ENCODE data around the gene NOL6. TPM values are rescaled to one million over a fixed set of nuclear protein-coding genes. Genes with fewer than 3 reads are reported as not detected.
"Not testable (repeated sequence)": the region's sequence is repeated elsewhere in the genome, so short reads cannot be mapped to it uniquely, and the experiment has no call there.

Gene NOL6
- total and polyA plus RNA-seq, 3 experiments from 2014 or later, result 19.8 to 93.0 (median 90.8) TPM

- Mint-ChIP-seq H3K27ac (peak overlapping the region in 2 of 8 donors; percentile 13 to 70), H3K4me1 (peaks cover 55 to 70% (median 59%) of the 10 kb centered on the region in 3 donors), H3K4me3 (peak overlapping the region in 1 of 7 donors; percentile 66)
- not testable (repeated sequence) for DNase-seq; H3K4me3 ChIP-seq (ENCODE audit: low read length); H3K27me3 ChIP-seq (ENCODE audit: insufficient read depth, low read length, poor library complexity, severe bottlenecking); H3K27me3 Mint-ChIP-seq; H3K9me3 Mint-ChIP-seq; H3K9me3 ChIP-seq (ENCODE audit: low read length); H3K27ac ChIP-seq (ENCODE audit: low read depth, low read length); H3K36me3 ChIP-seq (ENCODE audit: insufficient read depth, low read length); H3K36me3 Mint-ChIP-seq
- POLR2A ChIA-PET, result interaction anchor here (0.6 kb wide), 1 partner anchor 18 kb away, joined by 4 read pairs; no protein-coding TSS in a partner anchor
- peaks cover 62% of the 10 kb centered on the region for H3K4me1 ChIP-seq (ENCODE audit: insufficient read depth, low read length)
- CTCF ChIA-PET, result interaction anchor here (1.5 to 14.2 kb wide), 3 partner anchors 6 to 22 kb away, joined by 7 to 202 read pairs (median 7); partner anchors contain the start of gene AQP3
Observed at GRCh38 chr9:33455456-33455855, 18.3 kb downstream of the NOL6 start.

- H3K27me3 Mint-ChIP-seq; DNase-seq; H3K36me3 Mint-ChIP-seq; H3K36me3 ChIP-seq (ENCODE audit: insufficient read depth, low read length); H3K9me3 Mint-ChIP-seq; H3K27ac ChIP-seq (ENCODE audit: low read depth, low read length); H3K27me3 ChIP-seq (ENCODE audit: insufficient read depth, low read length, poor library complexity, severe bottlenecking); H3K9me3 ChIP-seq (ENCODE audit: low read length); H3K4me3 ChIP-seq (ENCODE audit: low read length): not testable (repeated sequence)
- POLR2A ChIA-PET, result interaction anchor here (1.0 kb wide), 2 partner anchors 13 to 39 kb away, joined by 3 read pairs; no protein-coding TSS in a partner anchor
- H3K4me1 ChIP-seq (ENCODE audit: insufficient read depth, low read length), result peaks cover 62% of the 10 kb centered on the region
- Mint-ChIP-seq H3K27ac (peak overlapping the region; percentile 67 to 90 (median 84)), H3K4me3 (peak overlapping the region in 3 of 7 donors; percentile 46 to 58 (median 53)), H3K4me1 (peaks cover 55 to 70% (median 57%) of the 10 kb centered on the region in 3 donors)
- CTCF ChIA-PET, result interaction anchor here (0.9 to 10.6 kb wide), 5 partner anchors 8 to 50 kb away, joined by 3 to 202 read pairs (median 35); partner anchors contain the start of gene NOL6
Observed at GRCh38 chr9:33454661-33455026, 19.1 kb downstream of the NOL6 start.

GRCh38 chr9:33453999-33454660 lies 19.6 kb downstream of the NOL6 start:
- CTCF ChIA-PET, result interaction anchor here (0.9 to 10.6 kb wide), 8 partner anchors 8 to 50 kb away, joined by 3 to 202 read pairs (median 10); partner anchors contain the start of gene NOL6
- H3K36me3 Mint-ChIP-seq, result no peaks in the 10 kb centered on the region
- H3K27ac Mint-ChIP-seq, result peak overlapping the region; percentile 67 to 90 (median 84)
- H3K4me3 ChIP-seq (ENCODE audit: low read length), result no peak overlapping the region
- H3K27me3 ChIP-seq (ENCODE audit: insufficient read depth, low read length, poor library complexity, severe bottlenecking), result no peaks in the 10 kb centered on the region
- POLR2A ChIA-PET, result interaction anchor here (0.5 to 1.1 kb wide), 7 partner anchors 10 to 570 kb away, joined by 3 to 4 read pairs (median 3); partner anchors contain the start of gene NOL6
- H3K9me3 ChIP-seq (ENCODE audit: low read length), result no peaks in the 10 kb centered on the region
- H3K4me1 Mint-ChIP-seq, result peaks cover 52 to 65% (median 57%) of the 10 kb centered on the region in 3 donors
- no peaks in the 10 kb centered on the region for H3K36me3 ChIP-seq (ENCODE audit: insufficient read depth, low read length)
- H3K27me3 Mint-ChIP-seq, result no peaks in the 10 kb centered on the region
- no peaks in the 10 kb centered on the region for H3K9me3 Mint-ChIP-seq
- peaks cover 58% of the 10 kb centered on the region for H3K4me1 ChIP-seq (ENCODE audit: insufficient read depth, low read length)
- peak in 1 of 5 donors; percentile 26 for DNase-seq
- peak overlapping the region in 5 of 7 donors; percentile 18 to 63 (median 53) for H3K4me3 Mint-ChIP-seq
- H3K27ac ChIP-seq (ENCODE audit: low read depth, low read length), result no peak overlapping the region

GRCh38 chr9:33453286-33453860 lies 20.4 kb downstream of the NOL6 start:
- H3K27ac ChIP-seq (ENCODE audit: low read depth, low read length), result no peak overlapping the region
- no peaks in the 10 kb centered on the region for H3K36me3 ChIP-seq (ENCODE audit: insufficient read depth, low read length)
- peak overlapping the region; percentile 32 to 95 (median 82) for H3K27ac Mint-ChIP-seq
- H3K27me3 ChIP-seq (ENCODE audit: insufficient read depth, low read length, poor library complexity, severe bottlenecking), result no peaks in the 10 kb centered on the region
- no peaks in the 10 kb centered on the region for H3K9me3 Mint-ChIP-seq
- H3K4me3 ChIP-seq (ENCODE audit: low read length), result no peak overlapping the region
- H3K27me3 Mint-ChIP-seq, result no peaks in the 10 kb centered on the region
- peaks cover 47 to 63% (median 49%) of the 10 kb centered on the region in 3 donors for H3K4me1 Mint-ChIP-seq
- H3K36me3 Mint-ChIP-seq, result no peaks in the 10 kb centered on the region
- peak overlapping the region in 2 of 7 donors; percentile 29 to 38 for H3K4me3 Mint-ChIP-seq
- no peaks in the 10 kb centered on the region for H3K9me3 ChIP-seq (ENCODE audit: low read length)
- ChIA-PET POLR2A (interaction anchor here (0.5 to 1.1 kb wide), 8 partner anchors 9 to 571 kb away, joined by 3 to 7 read pairs (median 4); partner anchors contain the start of gene NOL6), CTCF (interaction anchor here (0.7 to 10.6 kb wide), 20 partner anchors 9 to 163 kb away, joined by 3 to 202 read pairs (median 5); partner anchors contain the start of genes NFX1 and NOL6)
- H3K4me1 ChIP-seq (ENCODE audit: insufficient read depth, low read length), result peaks cover 51% of the 10 kb centered on the region
- no peak for DNase-seq

- peak; percentile 20 to 64 (median 39) for DNase-seq
- Histone ChIP-seq H3K36me3 (ENCODE audit: insufficient read depth, low read length) (no peaks in the 10 kb centered on the region), H3K4me1 (ENCODE audit: insufficient read depth, low read length) (peaks cover 52% of the 10 kb centered on the region), H3K9me3 (ENCODE audit: low read length) (no peaks in the 10 kb centered on the region), H3K4me3 (ENCODE audit: low read length) (no peak overlapping the region), H3K27ac (ENCODE audit: low read depth, low read length) (no peak overlapping the region), H3K27me3 (ENCODE audit: insufficient read depth, low read length, poor library complexity, severe bottlenecking) (no peaks in the 10 kb centered on the region)
- peak overlapping the region in 5 of 7 donors; percentile 25 to 78 (median 50) for H3K4me3 Mint-ChIP-seq
- H3K4me1 Mint-ChIP-seq, result peaks cover 48 to 65% (median 51%) of the 10 kb centered on the region in 3 donors
- peak overlapping the region in 7 of 8 donors; percentile 54 to 95 (median 80) for H3K27ac Mint-ChIP-seq
- POLR2A ChIA-PET, result interaction anchor here (0.6 to 1.1 kb wide), 3 partner anchors 9 to 82 kb away, joined by 3 to 7 read pairs (median 4); no protein-coding TSS in a partner anchor
- no peaks in the 10 kb centered on the region for H3K27me3 Mint-ChIP-seq
- no peaks in the 10 kb centered on the region for H3K36me3 Mint-ChIP-seq
- CTCF ChIA-PET, result interaction anchor here (0.7 to 10.6 kb wide), 19 partner anchors 9 to 163 kb away, joined by 3 to 202 read pairs (median 5); partner anchors contain the start of genes NFX1 and NOL6
- H3K9me3 Mint-ChIP-seq, result no peaks in the 10 kb centered on the region
Observed at GRCh38 chr9:33452828-33453271, 20.9 kb downstream of the NOL6 start.

GRCh38 chr9:33450621-33451146 lies 23.0 kb downstream of the NOL6 start:
- H3K4me1 Mint-ChIP-seq, result peaks cover 53 to 67% (median 55%) of the 10 kb centered on the region in 3 donors
- peaks cover 50% of the 10 kb centered on the region for H3K4me1 ChIP-seq (ENCODE audit: insufficient read depth, low read length)
- no peak for DNase-seq
- ChIA-PET CTCF (interaction anchor here (1.1 to 10.6 kb wide), 5 partner anchors 12 to 76 kb away, joined by 3 to 202 read pairs (median 28); partner anchors contain the start of gene NOL6), POLR2A (interaction anchor here (0.6 to 1.5 kb wide), 2 partner anchors 16 to 23 kb away, joined by 5 read pairs; partner anchors contain the start of gene NOL6)
- peak overlapping the region in 2 of 8 donors; percentile 70 to 87 for H3K27ac Mint-ChIP-seq
- H3K27me3 Mint-ChIP-seq, result no peaks in the 10 kb centered on the region
- H3K9me3 ChIP-seq (ENCODE audit: low read length), result no peaks in the 10 kb centered on the region
- H3K4me3 Mint-ChIP-seq, result peak overlapping the region in 2 of 7 donors; percentile 23 to 73
- no peak overlapping the region for H3K27ac ChIP-seq (ENCODE audit: low read depth, low read length)
- H3K36me3 ChIP-seq (ENCODE audit: insufficient read depth, low read length), result no peaks in the 10 kb centered on the region
- no peaks in the 10 kb centered on the region for H3K9me3 Mint-ChIP-seq
- H3K27me3 ChIP-seq (ENCODE audit: insufficient read depth, low read length, poor library complexity, severe bottlenecking), result no peaks in the 10 kb centered on the region
- H3K4me3 ChIP-seq (ENCODE audit: low read length), result no peak overlapping the region
- H3K36me3 Mint-ChIP-seq, result peaks cover 0 to 5% (median 0%) of the 10 kb centered on the region in 3 donors

- POLR2A ChIA-PET, result no interaction called here
- peaks cover 55% of the 10 kb centered on the region for H3K4me1 ChIP-seq (ENCODE audit: insufficient read depth, low read length)
- peak overlapping the region in 1 of 7 donors; percentile 49 for H3K4me3 Mint-ChIP-seq
- DNase-seq, result no peak
- peaks cover 60 to 74% (median 62%) of the 10 kb centered on the region in 3 donors for H3K4me1 Mint-ChIP-seq
- H3K27me3 ChIP-seq (ENCODE audit: insufficient read depth, low read length, poor library complexity, severe bottlenecking), result no peaks in the 10 kb centered on the region
- no peaks in the 10 kb centered on the region for H3K27me3 Mint-ChIP-seq
- H3K27ac Mint-ChIP-seq, result peak overlapping the region in 4 of 8 donors; percentile 6 to 87 (median 56)
- no peak overlapping the region for H3K4me3 ChIP-seq (ENCODE audit: low read length)
- H3K36me3 ChIP-seq (ENCODE audit: insufficient read depth, low read length), result no peaks in the 10 kb centered on the region
- H3K27ac ChIP-seq (ENCODE audit: low read depth, low read length), result no peak overlapping the region
- peaks cover 0 to 9% (median 0%) of the 10 kb centered on the region in 3 donors for H3K36me3 Mint-ChIP-seq
- H3K9me3 ChIP-seq (ENCODE audit: low read length), result no peaks in the 10 kb centered on the region
- CTCF ChIA-PET, result interaction anchor here (1.1 to 10.6 kb wide), 4 partner anchors 13 to 75 kb away, joined by 3 to 202 read pairs (median 66); no protein-coding TSS in a partner anchor
- no peaks in the 10 kb centered on the region for H3K9me3 Mint-ChIP-seq
Observed at GRCh38 chr9:33449715-33450114, 24.0 kb downstream of the NOL6 start.
